ENCODE measurements around the gene TRMT5.

Gene TRMT5, protein sequence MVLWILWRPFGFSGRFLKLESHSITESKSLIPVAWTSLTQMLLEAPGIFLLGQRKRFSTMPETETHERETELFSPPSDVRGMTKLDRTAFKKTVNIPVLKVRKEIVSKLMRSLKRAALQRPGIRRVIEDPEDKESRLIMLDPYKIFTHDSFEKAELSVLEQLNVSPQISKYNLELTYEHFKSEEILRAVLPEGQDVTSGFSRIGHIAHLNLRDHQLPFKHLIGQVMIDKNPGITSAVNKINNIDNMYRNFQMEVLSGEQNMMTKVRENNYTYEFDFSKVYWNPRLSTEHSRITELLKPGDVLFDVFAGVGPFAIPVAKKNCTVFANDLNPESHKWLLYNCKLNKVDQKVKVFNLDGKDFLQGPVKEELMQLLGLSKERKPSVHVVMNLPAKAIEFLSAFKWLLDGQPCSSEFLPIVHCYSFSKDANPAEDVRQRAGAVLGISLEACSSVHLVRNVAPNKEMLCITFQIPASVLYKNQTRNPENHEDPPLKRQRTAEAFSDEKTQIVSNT
- total RNA-seq: 7.6 to 7.7 reads per million in 2 donors

DNA sequence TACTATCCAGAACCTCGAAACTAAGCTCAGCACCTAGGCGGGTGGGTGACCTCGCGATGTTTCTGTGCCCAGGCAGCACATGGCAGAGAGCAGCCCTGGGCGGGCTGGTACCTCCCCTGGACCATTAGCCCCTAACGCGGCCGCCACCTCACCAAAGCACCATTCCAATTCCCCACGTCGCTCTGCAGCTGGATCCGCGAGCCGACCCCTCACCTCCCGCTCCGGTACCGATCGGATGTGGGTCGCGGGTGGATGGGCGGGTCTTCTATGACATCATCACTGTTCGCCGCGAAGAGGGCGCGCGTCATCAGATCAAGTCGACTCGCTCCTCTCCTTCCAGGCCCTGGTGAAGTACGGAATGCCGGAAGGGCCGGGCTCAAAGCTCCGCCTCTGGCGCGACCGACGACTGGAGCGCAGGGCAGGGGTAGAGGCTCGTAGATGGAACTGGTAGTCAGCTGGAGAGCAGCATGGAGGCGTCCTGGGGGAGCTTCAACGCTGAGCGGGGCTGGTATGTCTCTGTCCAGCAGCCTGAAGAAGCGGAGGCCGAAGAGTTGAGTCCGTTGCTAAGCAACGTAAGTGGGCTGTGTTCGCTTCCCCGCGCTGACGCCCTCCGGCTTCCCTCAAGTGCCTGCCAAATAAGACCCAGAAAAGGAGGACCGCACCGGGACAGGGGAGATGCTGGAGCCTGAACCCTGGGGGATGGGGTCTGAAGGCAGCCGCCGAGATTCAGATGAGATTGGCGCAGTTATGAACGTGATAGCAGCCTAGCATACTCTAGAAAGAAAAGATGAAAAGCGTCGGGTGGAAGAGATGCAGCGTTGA is at the start of gene TRMT5, which contains the start of gene SLC38A6:
Gene TRMT5 (minus strand): TSS at position 269 of the 822 bp plus-strand sequence. CDS start 106 bp downstream, at position 163.
Gene SLC38A6 (plus strand): TSS at position 435 of the 822 bp plus-strand sequence. CDS start 33 bp downstream, at position 468.
- peak; percentile 68 for DNase-seq

DNA sequence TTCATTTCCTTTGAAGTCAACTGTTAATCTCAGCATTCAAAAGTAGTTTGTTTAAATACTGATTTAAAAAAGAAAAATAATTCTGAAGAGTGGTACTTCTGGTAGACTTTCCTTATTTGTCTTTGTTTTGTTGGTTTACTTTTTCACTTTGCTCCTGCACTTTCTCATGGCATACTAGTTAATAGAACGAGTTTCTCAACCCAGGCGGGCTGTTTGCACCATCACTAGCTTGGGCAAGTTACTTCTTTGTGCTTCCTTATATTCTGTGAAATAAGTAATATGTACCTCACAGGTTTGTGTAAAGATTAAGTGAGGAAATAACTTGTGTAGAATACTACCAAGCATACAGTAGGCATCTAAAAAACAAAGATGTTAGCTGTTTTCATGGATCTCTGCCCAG is 45.6 kb upstream of the TRMT5 start:
- DNase-seq: no peak

DNA sequence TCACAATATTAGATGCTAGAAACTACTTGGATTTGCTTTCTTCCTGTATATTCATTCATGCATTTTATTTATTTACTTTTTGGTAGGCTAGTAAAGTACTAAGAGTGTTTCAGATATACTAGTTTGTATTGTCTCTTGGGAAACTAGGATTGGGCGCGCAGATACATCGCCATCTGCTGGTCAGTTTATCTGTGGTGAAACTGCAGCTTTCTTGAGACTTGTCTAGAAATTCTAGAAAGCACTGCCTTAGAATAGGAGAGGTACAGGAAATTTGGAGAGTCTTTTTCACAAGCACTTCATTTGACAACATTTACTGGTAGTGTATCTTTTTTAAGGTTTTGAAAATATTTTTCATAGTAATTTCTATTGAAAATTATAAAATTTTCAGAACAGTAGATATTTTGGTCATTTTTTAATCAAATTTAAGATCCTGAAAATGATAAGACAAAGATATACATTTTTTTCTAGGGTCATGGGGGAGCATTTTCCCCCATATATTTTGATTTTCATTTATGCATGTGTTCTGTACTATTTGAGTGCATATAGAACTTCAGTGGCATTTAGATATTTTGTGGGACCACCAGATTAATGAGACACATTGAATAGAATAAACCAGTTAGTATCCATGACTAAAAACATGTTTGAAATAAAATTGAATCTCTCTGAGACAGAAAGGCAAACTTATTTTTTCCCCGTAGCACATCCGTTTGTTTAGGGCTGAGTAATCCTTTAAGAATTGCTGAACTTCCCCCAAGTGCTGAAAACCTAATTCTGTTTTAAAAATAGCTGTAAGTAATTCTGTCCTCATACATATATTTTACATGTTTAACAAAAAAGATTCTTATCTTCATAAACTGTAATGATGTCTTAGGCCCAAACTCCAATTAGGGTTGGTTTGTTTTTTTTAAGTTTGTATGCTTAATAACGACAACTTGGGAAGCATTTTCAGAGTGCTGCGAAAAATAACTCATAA is 44.7 kb upstream of the TRMT5 start:
- DNase-seq: no peak

DNA sequence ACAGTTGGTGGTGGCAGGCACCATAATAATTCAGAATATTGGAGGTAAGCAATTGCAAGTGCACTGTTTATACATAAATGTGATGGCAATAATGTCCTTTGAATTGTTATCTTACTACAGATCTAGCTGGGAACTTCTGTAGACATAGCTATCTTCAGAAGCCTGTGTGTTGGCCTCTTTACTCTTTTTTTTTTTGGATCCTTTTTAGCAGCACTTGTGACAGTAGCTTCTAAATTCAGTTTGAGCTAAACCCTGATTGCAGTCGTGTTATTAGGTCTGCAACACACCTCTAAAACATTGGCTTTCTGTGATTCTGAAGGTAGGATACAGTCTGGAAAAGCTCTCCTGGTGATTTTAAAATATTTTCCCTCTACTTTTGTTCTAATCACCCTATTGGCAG is 38.7 kb upstream of the TRMT5 start:
- no peak for DNase-seq

DNA sequence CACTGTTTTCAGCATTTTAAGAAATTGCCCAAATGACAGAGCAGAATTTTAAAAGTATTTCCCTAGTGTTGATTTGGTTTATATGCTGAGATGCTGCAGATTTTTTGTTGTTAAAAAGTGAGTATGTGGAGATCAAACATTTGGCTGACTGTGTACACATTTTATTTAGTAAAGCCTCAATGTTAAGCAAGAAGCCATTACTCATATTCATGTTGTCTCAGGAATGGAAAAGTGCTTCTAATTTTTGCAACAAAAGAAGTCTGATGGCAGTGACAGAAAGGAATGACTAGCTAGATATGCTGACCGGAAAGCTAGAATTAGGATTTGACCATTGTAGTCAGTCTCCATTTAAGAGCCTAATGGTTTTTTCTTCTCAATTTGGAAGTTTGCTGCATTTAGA is 22.7 kb upstream of the TRMT5 start:
- DNase-seq: no peak

DNA sequence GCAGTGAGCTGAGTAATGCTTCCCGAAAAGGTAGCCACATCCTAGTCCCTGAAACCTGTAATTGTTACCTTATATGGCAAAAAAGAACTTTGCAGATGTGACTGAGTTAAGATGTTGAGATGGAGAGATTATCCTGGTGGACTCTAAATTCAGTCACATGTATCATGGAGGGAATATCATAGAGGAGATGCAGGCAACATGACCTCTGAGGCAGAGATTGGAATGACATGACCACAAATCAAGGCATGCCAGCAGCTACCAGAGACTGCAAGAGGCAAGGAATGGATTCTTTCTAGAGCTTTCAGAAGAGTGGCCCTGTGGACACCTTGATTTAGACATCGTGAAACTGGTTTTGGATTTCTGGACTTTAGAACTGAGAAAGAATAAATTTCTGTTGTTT is 18.7 kb upstream of the TRMT5 start:
- DNase-seq: no peak

DNA sequence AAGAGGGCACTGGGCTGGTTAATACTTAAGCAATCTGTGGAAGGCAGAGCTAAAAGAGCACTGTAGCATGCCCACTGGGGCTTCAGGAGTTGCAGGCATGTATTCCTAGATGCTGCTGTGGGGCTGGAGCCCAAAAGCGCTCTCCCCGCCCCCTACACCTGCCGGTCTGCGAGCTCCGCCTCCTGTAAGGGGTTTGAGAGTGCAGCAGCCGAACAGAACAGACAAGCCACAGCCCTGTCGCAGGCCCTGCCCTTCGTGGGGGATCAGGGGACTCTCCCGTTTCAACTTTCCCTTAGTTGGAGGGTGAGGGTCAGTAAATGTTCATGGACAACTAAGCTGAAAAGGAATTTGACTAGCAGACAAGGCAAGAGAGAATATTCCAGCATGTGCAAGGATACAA is 17.7 kb upstream of the TRMT5 start:
- no peak for DNase-seq

DNA sequence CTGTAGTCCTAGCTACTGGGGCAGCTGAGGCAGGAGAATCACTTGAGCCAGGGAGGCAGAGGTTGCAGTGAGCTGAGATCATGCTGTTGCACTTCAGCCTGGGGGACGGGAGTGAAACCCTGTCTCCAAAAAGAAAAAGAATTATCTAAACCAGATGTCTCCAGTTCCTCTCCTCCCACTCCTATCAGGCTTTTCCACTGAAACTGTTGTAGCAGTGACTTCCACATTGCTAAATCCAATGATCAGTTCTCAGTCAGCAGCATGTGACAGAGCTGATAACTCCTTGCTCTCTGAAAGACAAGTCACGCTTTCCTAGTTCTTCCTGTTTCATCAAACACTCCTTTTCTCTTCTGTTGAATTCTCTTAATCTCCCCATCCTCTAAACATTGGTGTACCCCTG is 8.7 kb upstream of the TRMT5 start:
- no peak for DNase-seq

DNA sequence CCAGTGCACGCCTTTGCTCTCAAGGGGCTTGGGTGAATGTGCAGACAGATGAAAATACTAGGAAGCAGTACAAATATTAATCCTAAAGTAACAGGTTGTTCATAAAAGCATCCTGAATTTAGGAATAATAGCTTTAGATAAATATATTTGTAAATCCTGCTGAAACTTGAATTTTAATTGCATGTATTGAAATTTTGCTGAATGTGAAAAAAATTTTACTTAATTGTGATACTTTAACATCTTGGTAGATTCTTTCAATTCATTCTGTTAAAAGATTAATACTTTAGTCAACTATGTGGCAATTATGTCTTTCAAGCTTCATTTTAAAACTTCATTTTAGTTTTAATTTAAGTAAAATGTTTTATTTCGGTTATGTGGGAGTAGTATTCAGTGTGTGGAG is 5.6 kb upstream of the TRMT5 start:
- DNase-seq: no peak

DNA sequence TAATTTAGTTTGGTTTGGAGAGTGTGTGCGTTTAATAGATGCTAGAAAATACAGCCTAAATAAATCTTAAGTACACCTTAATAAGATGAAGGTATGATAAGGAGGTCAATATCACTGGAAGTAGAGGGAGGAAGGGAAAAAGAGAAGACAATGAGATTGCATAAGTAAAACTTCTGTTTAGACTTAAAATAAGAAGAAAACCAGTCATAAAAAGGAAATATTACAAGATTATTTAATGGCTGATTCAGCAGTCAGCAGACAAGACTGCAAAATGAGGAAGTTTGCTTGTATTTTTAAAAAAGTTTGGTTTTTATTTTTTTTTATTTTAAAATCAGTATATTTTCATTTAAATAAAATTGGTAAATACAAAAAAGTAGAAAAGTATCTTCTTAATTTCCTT is 3.3 kb upstream of the TRMT5 start:
- DNase-seq: no peak

DNA sequence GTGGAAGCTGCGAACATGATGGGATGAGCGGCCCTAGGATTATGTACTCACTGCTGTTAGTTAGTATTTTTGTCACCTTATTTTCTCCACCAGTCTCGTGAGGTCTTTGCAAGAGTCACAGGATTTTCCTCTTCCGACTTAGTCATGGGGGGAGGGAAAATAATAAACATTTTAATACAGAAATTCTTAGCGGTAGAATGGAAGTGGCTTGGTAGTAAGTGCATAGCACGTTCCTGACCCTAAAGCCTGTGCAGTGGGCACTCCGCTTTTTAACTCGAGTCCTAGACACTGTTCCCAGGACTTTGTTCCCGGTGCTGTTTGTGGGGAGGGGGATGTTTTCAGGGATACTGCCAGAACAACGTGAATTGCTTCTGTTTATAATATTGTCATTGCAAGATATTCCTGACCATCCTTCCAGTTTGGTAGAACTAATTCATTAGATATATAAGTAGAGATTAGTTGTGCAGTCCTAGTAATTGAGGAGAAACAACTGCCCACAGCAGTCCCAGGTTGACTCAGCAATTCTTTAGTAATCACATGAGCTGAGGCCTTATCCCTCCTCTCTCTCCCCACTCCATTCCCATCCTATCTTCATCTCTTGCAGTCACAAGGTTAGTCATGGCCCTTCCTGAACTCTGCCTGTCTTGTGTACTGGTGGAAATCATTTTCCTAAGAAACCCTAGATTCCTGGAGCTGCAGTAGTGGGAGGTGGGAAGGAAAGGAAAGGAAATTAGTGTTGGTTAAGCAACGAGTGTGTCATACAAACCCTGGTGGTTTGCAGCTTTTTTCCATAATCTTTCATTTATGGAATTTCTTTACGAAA is 965 bp upstream of the TRMT5 start:
- DNase-seq: no peak

DNA sequence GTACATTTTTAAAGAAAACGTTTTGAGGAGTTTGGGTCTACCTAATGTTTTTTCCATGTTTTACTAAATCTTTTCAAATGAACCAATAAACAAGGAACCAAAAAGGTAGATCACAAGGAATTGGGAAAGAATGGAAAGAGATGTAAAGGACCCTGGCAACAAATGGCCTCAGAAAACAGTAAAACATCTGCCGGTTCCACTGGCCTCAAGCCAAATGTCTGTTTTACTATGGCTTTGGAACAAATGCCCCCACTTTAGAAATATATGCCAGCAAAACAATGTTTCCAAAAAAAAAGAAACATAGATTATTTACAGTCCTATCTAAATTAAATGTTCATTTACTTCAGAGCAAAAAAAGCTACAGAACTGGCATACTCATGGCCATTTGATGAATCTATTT is 3.0 kb downstream of the TRMT5 start:
- DNase-seq: no peak

DNA sequence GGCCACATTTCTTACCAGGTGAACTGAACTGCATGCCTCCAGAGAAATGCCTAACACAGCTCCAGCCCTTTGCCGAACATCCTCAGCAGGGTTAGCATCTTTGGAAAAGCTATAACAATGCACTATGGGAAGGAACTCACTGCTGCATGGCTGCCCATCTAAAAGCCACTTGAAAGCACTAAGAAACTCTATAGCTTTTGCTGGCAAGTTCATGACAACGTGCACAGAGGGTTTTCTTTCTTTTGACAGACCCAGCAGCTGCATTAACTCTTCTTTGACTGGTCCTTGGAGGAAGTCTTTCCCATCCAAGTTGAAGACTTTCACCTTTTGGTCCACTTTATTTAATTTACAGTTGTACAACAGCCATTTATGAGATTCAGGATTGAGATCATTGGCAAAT is 5.3 kb downstream of the TRMT5 start:
- DNase-seq: no peak

DNA sequence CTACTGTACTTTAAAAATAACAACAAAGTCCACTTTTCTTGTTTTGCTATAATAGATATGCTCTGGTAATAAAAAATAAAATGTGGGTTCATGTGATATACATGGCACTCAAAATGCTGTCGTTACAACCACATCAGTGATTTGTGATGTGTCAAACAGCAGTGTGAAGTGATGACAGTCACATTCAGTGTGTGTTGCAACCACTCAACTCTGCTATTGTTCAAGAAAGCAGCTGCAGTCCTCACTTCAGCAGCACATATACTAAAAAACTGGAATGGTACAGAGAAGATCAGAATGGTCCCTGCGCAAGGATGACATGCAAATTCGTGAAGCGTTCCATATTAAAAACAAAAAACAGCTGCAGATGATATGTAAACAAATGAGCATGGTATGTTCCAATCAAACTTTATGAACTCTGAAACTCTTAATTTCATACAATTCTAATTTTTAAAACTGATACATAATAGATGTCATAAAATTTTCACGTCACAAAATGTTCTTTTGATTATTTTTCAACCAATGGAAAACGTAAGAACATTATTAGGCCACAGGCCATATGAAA is 6.7 kb downstream of the TRMT5 start:
- DNase-seq: no peak

DNA sequence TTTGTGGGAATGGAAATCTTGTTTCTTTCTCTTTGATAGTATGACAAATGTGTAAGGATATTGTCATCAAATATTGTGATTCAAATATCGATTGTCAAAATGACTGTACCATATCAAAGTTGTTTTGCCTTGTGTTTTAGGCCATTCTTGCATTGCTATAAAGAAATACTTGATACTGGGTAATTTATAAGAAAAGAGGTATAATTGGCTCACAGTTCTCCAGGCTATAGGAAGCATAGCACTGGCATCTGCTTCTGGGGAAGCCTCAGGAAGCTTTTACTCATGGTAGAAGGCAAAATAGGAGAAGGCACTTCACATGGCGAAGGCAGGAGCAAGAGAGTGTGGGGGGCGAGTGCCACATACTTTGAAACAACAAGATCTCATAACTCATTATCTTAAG is 7.8 kb downstream of the TRMT5 start:
- DNase-seq: no peak

DNA sequence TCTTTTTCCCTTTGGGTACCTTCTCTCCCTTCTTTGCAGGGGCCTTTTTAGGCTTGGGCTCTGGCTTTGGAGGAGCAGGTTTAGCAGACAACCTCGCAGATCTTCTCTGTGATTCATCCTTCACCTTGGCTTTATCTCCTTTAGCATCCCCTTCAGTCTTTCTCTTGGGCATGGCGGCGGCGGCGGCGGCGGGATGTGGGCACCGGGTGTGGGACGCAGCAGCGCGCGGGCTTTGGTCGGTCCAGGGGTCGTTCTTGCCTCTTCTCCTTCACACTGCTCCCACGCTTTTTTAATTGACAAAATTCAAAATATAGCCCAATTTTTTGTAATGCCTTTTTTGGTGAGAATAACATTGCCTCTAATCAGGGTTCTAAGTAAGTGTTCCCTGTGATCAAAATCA is 8.6 kb downstream of the TRMT5 start:
- DNase-seq: no peak

DNA sequence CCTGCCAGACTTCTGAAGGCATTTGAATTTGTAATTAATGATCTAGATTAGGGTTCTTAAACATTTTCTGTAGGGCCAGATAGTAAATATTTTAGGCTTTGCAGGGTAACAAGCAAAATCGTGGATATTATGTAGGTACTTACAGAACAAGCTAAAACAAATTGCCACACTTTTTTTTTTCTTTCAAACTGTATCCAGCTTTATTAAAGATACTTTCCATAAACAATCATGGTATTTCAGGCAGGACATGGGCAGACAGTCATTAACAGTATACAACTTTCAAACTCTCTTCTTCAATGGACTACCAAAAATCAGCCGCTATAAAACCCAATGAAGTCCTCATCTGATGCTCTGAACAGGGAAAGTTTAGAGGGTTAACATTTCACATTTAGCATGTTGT is 9.6 kb downstream of the TRMT5 start:
- DNase-seq: no peak

DNA sequence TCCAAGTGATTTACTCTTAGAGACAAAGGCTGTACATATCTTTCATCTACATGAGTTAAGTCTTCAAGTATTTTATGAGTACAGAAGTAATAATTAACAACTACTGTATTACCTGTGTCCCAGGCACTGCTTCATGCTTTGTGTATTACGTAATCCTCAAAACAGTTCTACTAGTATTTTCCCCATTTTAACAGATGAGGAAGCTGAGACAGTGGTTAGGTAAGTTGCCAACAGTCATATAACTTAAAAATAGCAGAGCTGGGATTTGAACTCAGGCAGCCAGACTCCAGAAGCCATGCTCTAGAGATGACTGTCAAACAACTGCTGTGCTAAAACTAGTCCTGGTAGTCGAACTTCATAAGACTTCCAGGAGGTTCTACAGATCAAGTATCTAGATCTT is 10.7 kb downstream of the TRMT5 start:
- no peak for DNase-seq

DNA sequence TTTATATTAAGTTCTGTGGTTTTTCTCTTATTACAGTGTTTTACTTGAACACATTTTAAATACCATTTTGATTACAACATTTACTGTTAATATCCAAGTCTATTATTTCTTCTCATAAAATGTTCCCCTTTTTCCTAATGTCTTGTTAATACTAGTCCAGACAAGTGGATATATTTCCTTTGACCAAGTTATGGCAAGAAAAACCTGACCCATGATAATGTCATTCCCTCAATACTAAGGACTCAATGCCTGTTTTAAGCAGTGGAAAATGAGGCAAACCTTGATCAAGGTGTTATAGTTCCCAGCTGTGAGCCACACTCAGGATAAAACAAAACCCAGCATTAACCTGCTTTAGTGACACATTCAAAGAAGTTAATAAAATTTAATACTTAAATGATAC is 12.2 kb downstream of the TRMT5 start:
- DNase-seq: no peak

DNA sequence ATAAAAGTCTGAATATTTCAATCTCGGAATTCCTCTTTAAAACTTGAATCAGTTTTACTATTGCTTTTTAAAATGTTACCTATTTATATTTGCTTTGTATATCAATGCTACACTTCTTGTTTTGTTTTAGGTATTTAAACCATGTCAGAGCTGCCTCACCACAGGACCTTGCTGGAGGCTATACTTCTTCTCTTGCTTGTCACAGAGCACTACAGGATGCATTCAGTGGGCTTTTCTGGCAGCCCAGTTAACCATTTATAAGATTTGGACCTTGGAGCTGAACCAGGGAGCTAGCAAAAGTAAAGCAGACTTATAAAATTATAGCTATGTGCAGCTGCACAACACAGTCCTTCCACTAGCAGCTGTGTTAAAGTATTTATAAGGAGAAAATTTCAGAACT is 12.8 kb downstream of the TRMT5 start:
- no peak for DNase-seq

DNA sequence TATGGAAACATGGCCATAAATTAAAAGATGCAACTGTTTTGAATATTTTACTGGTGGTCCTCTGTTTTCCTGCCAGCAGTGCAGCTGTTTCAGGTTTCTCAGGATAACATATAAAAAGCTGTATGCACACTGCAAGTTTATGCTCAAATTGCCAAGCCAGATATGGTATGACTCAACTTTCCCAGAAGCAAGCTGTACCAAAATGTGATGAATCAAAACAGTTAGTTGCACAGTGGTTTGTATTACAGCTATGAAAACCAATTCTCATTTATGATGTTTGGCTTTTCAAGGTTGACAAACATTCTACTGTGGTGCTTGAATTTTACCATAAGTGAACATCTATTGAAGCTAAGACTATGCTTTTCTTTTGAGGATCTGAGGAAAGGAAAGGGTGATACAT is 15.5 kb downstream of the TRMT5 start:
- no peak for DNase-seq
